HG02884 (cell line): ENCODE results near the gene ALOXE3.
"Not testable (repeated sequence)": the region's sequence is repeated elsewhere in the genome, so short reads cannot be mapped to it uniquely, and the experiment has no call there.

Experiments
- ATAC-seq: cut with Tn5 transposase; IDR thresholded peaks from one replicate; pipeline ENCODE4 v1.9.1; 2021; ENCODE audit warnings: mild to moderate bottlenecking, moderate library complexity; ENCODE audit not compliant: unreplicated experiment

Gene ALOXE3

DNA sequence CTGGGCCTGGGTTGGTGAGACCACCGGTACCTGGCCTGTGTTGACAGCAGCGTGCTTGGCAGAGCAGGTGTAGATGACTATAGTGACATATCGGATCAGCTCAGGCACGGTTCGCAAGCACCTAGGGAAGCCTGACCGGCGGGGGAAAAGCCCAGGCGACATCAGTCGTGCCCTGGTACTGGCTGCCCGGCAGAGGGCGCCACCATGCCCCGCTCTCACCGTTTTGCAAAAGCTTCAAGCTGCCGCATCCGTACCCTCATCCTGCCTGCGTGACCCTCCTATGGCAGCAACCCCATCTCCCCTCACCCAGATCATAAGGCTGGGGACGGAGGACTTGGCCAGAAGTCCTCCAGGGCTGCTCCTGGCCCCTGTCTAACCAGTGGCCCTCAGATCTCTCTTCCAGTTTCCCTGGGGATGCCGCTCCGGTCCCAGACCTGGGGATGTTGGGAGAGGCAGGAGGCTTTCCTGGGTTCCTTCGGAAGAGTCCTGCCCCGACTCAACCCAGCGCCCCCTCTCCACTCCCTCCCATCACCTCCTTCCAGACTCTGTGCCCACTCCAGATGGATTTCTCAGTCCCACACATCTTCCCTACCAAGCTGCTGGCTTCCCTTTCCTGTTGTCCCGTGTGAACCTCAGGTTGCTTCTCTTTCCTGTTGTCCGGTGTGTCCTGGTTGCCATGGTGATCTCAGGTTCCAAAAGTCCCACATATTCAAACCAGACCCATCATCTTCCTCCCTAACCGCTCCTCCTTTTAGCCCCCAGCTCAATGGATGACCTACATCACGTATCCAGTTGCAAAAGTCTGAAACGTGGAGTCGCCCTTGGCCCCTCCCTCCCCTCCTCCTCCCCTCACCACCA lies 44.5 kb downstream of the ALOXE3 start:
- ATAC-seq: no peak

- no peak for ATAC-seq
These were observed 45.4 kb downstream of the ALOXE3 start for GRCh38 chr17:8072729-8073461.

DNA sequence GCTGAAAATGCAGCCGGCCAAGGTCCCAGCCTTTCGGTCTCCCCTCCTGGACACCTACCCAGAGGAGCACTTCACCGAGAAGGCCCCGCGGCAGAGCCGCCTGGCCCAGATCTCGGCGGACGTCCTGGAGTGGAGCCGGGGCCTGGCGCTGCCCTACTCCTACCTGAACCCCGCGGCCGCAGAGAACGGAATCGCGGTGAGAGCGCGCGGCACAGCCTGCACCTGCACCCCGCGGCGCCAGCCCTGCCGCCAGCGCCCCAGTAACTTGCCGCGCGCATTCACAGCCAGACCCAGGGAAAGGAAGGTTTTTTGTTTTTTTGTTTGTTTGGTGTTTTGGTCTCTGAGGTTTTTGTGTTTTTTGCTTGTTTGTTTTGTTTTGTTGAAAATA lies 46.0 kb downstream of the ALOXE3 start:
- no peak for ATAC-seq

DNA sequence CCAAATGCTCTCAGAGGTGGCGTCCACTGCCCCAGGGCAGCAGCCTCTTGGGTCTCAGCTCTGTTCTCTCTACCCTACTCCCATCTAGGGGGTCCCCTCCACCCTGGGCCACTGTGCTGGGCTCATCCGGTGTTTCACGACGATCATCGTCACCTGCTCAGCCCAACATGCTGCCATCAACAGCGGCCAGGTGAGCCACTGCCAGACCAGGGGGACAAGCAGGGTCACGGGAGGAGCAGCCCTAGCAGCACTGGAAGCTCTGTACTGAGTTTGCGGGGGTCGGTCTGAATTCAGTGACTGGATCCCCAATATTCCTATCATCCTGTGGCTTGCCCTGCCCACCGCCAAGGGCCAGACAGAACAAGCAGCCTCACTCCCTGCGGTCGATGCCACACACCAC lies 46.8 kb downstream of the ALOXE3 start:
- no peak for ATAC-seq

DNA sequence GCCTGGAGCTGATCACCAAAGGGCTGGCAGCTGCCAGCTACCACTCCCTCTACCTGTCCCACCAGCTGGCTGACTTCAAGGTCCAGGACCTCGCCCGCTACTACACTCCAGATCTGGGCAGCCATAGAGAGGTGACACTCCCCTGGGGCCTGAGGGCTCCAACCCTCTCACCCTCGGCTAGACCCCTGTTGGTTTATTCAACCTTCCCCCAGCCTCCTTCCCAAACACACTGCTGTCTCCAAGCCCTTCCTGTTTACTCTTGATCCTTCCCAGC lies 48.8 kb downstream of the ALOXE3 start:
- ATAC-seq: no peak

DNA sequence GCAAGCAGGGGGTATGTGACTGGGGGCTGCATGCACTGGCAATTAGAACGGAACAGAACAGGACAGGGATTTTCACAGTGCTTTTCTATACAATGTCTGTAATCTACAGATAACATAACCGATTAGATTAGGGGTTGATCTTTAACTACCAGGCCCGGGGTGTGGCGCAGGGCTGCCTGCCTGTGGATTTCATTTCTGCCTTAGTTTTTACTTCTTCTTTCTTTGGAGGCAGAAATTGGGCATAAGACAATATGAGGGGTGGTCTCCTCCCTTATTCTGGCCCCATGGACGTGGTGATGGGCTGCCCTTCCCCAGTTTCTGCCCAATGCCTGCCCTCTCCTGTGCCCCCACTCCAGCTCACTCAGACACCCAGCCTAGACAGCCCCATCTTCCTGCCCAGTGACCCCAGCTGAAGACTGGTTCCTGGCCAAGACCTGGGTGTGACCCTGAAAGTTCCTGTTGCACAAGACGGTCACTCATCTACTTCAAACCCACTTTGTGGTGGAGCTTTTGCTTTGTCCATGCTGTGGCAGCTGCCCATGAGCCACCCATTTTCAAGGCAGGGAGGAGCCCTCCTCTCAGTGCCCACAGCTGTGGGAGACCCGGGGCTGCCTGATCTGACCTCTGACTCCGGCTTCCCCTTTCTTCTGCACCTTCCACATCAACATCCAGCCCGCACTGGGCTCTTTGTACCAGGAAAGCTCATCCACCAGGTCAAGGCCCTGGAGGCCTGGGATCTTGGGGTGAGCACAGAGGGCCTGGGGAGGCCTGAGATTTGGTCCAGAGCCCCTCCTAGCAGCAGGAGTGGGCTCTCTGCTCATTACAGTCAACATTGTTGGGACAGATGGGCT lies 49.4 kb downstream of the ALOXE3 start:
- no peak for ATAC-seq

- no peak for ATAC-seq
These were observed 50.5 kb downstream of the ALOXE3 start for GRCh38 chr17:8067806-8068205.

- no peak for ATAC-seq
These were observed 51.2 kb downstream of the ALOXE3 start for GRCh38 chr17:8066841-8067775.

DNA sequence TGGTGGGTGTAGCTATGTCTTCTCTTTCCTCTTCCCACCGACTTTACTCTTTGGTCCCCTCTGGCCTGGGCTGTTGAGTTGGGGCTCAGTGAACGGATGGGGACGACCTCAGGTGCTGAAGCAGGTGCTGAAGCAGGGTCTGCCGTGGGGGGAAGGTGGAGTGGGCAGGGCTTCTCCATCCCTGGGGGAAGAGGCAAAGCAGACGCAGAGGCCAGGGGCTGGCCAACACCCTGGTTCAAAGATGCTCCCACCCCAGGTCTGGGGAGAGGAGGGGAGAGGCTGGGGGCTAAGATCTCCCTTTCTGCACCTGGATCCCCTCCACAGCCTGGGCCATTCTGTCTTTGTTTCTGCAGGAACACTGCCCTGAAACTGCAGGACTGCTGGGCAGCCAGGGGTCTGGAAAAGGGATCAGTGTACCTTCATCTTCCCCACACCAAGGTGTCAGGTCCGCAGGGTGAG lies 53.7 kb downstream of the ALOXE3 start:
- ATAC-seq: no peak

GRCh38 chr17:8063761-8064534 lies 54.4 kb downstream of the ALOXE3 start:
- no peak for ATAC-seq

GRCh38 chr17:8062807-8063483 lies 55.4 kb downstream of the ALOXE3 start:
- ATAC-seq: no peak

DNA sequence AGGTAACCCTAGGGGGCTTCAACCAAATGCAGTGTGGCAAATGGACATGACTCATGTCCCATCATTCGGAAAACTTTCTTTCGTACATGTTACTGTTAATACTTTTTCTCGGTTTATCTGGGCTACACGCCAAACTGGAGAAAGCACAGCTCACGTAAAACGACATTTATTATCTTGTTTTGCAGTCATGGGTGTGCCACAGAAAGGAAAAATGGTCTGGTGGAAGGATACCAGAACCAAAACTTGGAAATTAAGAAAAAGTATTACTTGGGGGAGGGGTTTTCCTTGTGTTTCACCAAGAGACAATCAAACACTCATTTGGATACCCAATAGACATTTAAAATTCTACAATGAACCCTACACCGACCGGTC lies 55.9 kb downstream of the ALOXE3 start:
- ATAC-seq: no peak

- ATAC-seq: not testable (repeated sequence)
These were observed 56.5 kb downstream of the ALOXE3 start for GRCh38 chr17:8061851-8062250.

DNA sequence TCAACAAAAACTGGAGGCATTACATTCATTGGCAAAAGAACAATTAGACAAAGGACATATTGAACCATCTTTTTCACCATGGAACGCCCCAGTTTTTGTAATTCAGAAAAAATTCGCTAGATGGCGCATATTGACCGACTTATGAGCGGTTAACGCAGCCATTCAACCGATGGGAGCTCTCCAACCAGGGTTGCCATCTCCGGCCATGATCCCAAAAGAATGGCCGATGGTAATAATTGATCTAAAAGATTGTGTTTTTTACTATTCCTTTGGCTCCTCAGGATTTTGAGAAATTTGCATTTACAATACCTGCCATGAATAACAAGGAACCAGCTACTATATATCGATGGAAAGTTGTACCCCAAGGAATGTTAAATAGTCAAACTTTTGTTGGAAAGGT lies 58.0 kb downstream of the ALOXE3 start:
- ATAC-seq: no peak

GRCh38 chr17:8059131-8059530 lies 59.2 kb downstream of the ALOXE3 start:
- no peak for ATAC-seq

- ATAC-seq: no peak
These were observed 60.6 kb downstream of the ALOXE3 start for GRCh38 chr17:8057691-8058114.

GRCh38 chr17:8056976-8057625 lies 61.2 kb downstream of the ALOXE3 start:
- no peak for ATAC-seq

GRCh38 chr17:8056232-8056975 lies 61.9 kb downstream of the ALOXE3 start:
- no peak for ATAC-seq
